Tibial nerve (tissue), 4 donors: ENCODE data around the gene PDE1C. TPM values are rescaled to one million over a fixed set of nuclear protein-coding genes. Genes with fewer than 3 reads are reported as not detected.

Experiments used
- DNase-seq, 2 donors: peaks; one replicate each; pipeline ENCODE4 v3.0.0-alpha.2; 2019; ENCODE audit warnings: low spot score in 2 of 2
- H3K27ac ChIP-seq, 4 donors: fragments of 200-600 bp; sonication (generic) in 3 of 4; one replicate each; pipeline ENCODE4 v1.5.1; 2017 to 2019; ENCODE audit warnings: mild to moderate bottlenecking in 1 of 4
- H3K27me3 ChIP-seq, 2 donors: fragments of 200-600 bp; sonication (generic) in 1 of 2; one replicate each; pipeline versions ENCODE4 v1.5.1 to v1.6.0; 2017 to 2019
- H3K36me3 ChIP-seq, 3 donors: fragments of 200-600 bp; sonication (generic); one replicate each; pipeline ENCODE4 v1.5.1; 2018 to 2019
- H3K4me1 ChIP-seq, 4 donors: fragments of 200-600 bp; sonication (generic) in 3 of 4; one replicate each; pipeline ENCODE4 v1.5.1; 2017 to 2019
- H3K4me3 ChIP-seq, 4 donors: fragments of 200-600 bp; sonication (generic) in 3 of 4; one replicate each; pipeline ENCODE4 v1.5.1; 2017 to 2019; ENCODE audit warnings: mild to moderate bottlenecking in 1 of 4, moderate library complexity in 1 of 4
- H3K9me3 ChIP-seq, 4 donors: fragments of 200-600 bp; sonication (generic) in 3 of 4; one replicate each; pipeline ENCODE4 v1.5.1; 2017 to 2019
- CTCF ChIP-seq, 5 experiments: fragments of 200-600 bp in 3 of 5; fragments of 450-650 bp in 2 of 5; sonication (generic) in 3 of 5; IDR thresholded peaks; one replicate each; pipeline ENCODE4 v1.5.1; 2016 to 2019; ENCODE audit warnings: antibody characterized with exemption in 5 of 5, mild to moderate bottlenecking in 3 of 5, moderate library complexity in 2 of 5
- EP300 ChIP-seq, 2 donors: sonication (generic); formaldehyde crosslinking; IDR thresholded peaks; one replicate each; pipeline ENCODE4 v1.6.1; 2017; ENCODE audit warnings: antibody characterized with exemption in 2 of 2, mild to moderate bottlenecking in 1 of 2
- POLR2A ChIP-seq, 2 donors: fragments of 450-650 bp; IDR thresholded peaks; one replicate each; pipeline ENCODE4 v1.6.1; 2017; ENCODE audit warnings: antibody characterized with exemption in 2 of 2, mild to moderate bottlenecking in 2 of 2, moderate library complexity in 2 of 2
- WGBS, 2 donors: methylation state at CpG; one replicate each; pipeline ENCODE4 v1.1.5; 2018; 5-methylcytosine and 5-hydroxymethylcytosine counted together
- total RNA-seq, 4 donors: library from RNA; depleted of rRNA; stranded (reverse); fragments of >200 nt; gene quantifications; one replicate each; pipeline ENCODE4 v1.1.0, GENCODE V29; 2016

PDE1C gene
- total RNA-seq, 4 donors from 2014 or later, result 10.6 to 31.8 (median 20.7) TPM

GRCh38 chr7:32075612-32076011, 5.4 kb upstream of the PDE1C start:
- Histone ChIP-seq H3K27me3 (peaks cover 0 to 9% of the 10 kb centered on the region in 2 donors), H3K27ac (no peak overlapping the region), H3K4me1 (peaks cover 0 to 25% (median 6%) of the 10 kb centered on the region in 4 donors), H3K9me3 (no peaks in the 10 kb centered on the region), H3K4me3 (no peak overlapping the region), H3K36me3 (no peaks in the 10 kb centered on the region)
- no peak for TF ChIP-seq POLR2A (IDR thresholded peaks at IDR 0.05)
- TF ChIP-seq CTCF (IDR thresholded peaks at IDR 0.05), result no peak
- TF ChIP-seq EP300 (IDR thresholded peaks at IDR 0.05), result no peak
- 85 to 86% methylated on average over 4 of the region's 4 CpGs for WGBS, 2 donors
- DNase-seq, result no peak

- Histone ChIP-seq H3K4me1 (peaks cover 0 to 32% (median 6%) of the 10 kb centered on the region in 4 donors), H3K36me3 (no peaks in the 10 kb centered on the region), H3K27me3 (peaks cover 0 to 9% of the 10 kb centered on the region in 2 donors), H3K27ac (no peak overlapping the region), H3K9me3 (no peaks in the 10 kb centered on the region), H3K4me3 (no peak overlapping the region)
- DNase-seq, result no peak
- WGBS, 2 donors, result 52 to 57% methylated on average over 9 of the region's 9 CpGs
- no peak for TF ChIP-seq CTCF (IDR thresholded peaks at IDR 0.05)
Observed at GRCh38 chr7:32074787-32075585, 4.8 kb upstream of the PDE1C start.

GRCh38 chr7:32073533-32073932, 3.3 kb upstream of the PDE1C start:
- no peak overlapping the region for H3K4me3 ChIP-seq
- TF ChIP-seq EP300 (IDR thresholded peaks at IDR 0.05) (no peak), CTCF (IDR thresholded peaks at IDR 0.05) (no peak), POLR2A (IDR thresholded peaks at IDR 0.05) (no peak)
- H3K27me3 ChIP-seq, result peaks cover 0 to 9% of the 10 kb centered on the region in 2 donors
- H3K4me1 ChIP-seq, result peaks cover 0 to 42% (median 6%) of the 10 kb centered on the region in 4 donors
- no peaks in the 10 kb centered on the region for H3K9me3 ChIP-seq
- H3K27ac ChIP-seq, result no peak overlapping the region
- H3K36me3 ChIP-seq, result no peaks in the 10 kb centered on the region
- DNase-seq, result no peak
- 72 to 84% methylated on average over 1 of the region's 1 CpG for WGBS, 2 donors

GRCh38 chr7:32072397-32072796, 2.2 kb upstream of the PDE1C start:
- no peak for DNase-seq
- TF ChIP-seq EP300 (IDR thresholded peaks at IDR 0.05) (no peak), CTCF (IDR thresholded peaks at IDR 0.05) (no peak), POLR2A (IDR thresholded peaks at IDR 0.05) (no peak)
- WGBS, 2 donors, result 80 to 85% methylated on average over 2 of the region's 2 CpGs
- Histone ChIP-seq H3K9me3 (no peaks in the 10 kb centered on the region), H3K36me3 (no peaks in the 10 kb centered on the region), H3K27me3 (peaks cover 0 to 9% of the 10 kb centered on the region in 2 donors), H3K4me3 (no peak overlapping the region), H3K4me1 (peaks cover 0 to 42% (median 6%) of the 10 kb centered on the region in 4 donors), H3K27ac (no peak overlapping the region)

- H3K9me3 ChIP-seq, result no peaks in the 10 kb centered on the region
- TF ChIP-seq CTCF (IDR thresholded peaks at IDR 0.05) (no peak), EP300 (IDR thresholded peaks at IDR 0.05) (no peak), POLR2A (IDR thresholded peaks at IDR 0.05) (no peak)
- H3K36me3 ChIP-seq, result no peaks in the 10 kb centered on the region
- WGBS, 2 donors, result 46 to 48% methylated on average over 6 of the region's 6 CpGs
- no peak for DNase-seq
- peak overlapping the region; percentile 24 to 68 (median 36) for H3K4me3 ChIP-seq
- H3K27ac ChIP-seq, result peak overlapping the region in 1 of 4 donors; percentile 64
- peaks cover 0 to 42% (median 6%) of the 10 kb centered on the region in 4 donors for H3K4me1 ChIP-seq
- H3K27me3 ChIP-seq, result peaks cover 0 to 9% of the 10 kb centered on the region in 2 donors
Observed at GRCh38 chr7:32071466-32072091, 1.4 kb upstream of the PDE1C start.
